H1 (cell line): Measurements from ENCODE around the gene MRM2. TPM values are rescaled to one million over a fixed set of nuclear protein-coding genes. Genes with fewer than 3 reads are reported as not detected.
A peak's percentile ranks its signal among the peaks of the same experiment; 100 is the strongest.

Experiments used
- CTCF ChIA-PET: fragments of 300-600 bp; sonication (Branson Sonifier 250); formaldehyde crosslinking; loops from one replicate; lab custom pipeline; 2021; ENCODE audit not compliant: partially characterized antibody; lab: Charles Lee
- POLR2A ChIA-PET: fragments of 300-600 bp; sonication (Branson Sonifier 250); formaldehyde crosslinking; loops from one replicate; lab custom pipeline; 2021; ENCODE audit warnings: inconsistent platforms; ENCODE audit not compliant: partially characterized antibody; lab: Charles Lee
- DNase-seq, 2 experiments: peaks; one replicate each; pipeline versions ENCODE4 v3.0.0 to v3.0.0-alpha.2; 2010 to 2022; ENCODE audit warnings: low spot score in 2 of 2, low read depth in 1 of 2, mixed read lengths in 1 of 2
- FAIRE-seq: peaks from 2 replicates; lab custom pipeline; 2011; peaks lifted over from hg19 to GRCh38; lab: Jason Lieb, UNC
- H2AFZ ChIP-seq: 2 replicates; pipeline ENCODE4 v1.8.1; 2012; ENCODE audit warnings: low read length, inconsistent platforms
- H2AK5ac ChIP-seq: 2 replicates; pipeline ENCODE4 v1.6.1; 2013; ENCODE audit warnings: low read depth, low read length
- H2BK120ac ChIP-seq: replicated peaks from 2 replicates; pipeline ENCODE3; 2013; ENCODE audit warnings: low read depth, low read length, inconsistent platforms
- H2BK12ac ChIP-seq: 2 replicates; pipeline ENCODE4 v1.6.1; 2013; ENCODE audit warnings: low read depth, low read length
- H2BK15ac ChIP-seq: 2 replicates; pipeline ENCODE4 v1.6.1; 2013; ENCODE audit warnings: low read length
- H2BK20ac ChIP-seq: 2 replicates; pipeline ENCODE4 v1.6.1; 2013; ENCODE audit warnings: low read length
- H2BK5ac ChIP-seq: 2 replicates; pipeline ENCODE4 v1.6.1; 2013; ENCODE audit warnings: low read depth, low read length
- H3K14ac ChIP-seq: 2 replicates; pipeline ENCODE4 v1.6.1; 2013; ENCODE audit warnings: inconsistent platforms; ENCODE audit not compliant: insufficient read length
- H3K18ac ChIP-seq: 2 replicates; pipeline ENCODE4 v1.6.1; 2013; ENCODE audit warnings: low read length; ENCODE audit errors: extremely low read depth
- H3K23ac ChIP-seq: 2 replicates; pipeline ENCODE4 v1.6.1; 2013; ENCODE audit warnings: inconsistent platforms; ENCODE audit not compliant: insufficient read length
- H3K23me2 ChIP-seq: 2 replicates; pipeline ENCODE4 v1.6.1; 2013; ENCODE audit warnings: low read depth, low read length
- H3K27ac ChIP-seq: 2 replicates; pipeline ENCODE4 v1.6.1; 2011; ENCODE audit warnings: low read depth, low read length, inconsistent platforms
- H3K27me3 ChIP-seq, 4 experiments: replicated peaks in 1 of 4; 1 replicate in 1 of 4; 2 replicates in 3 of 4; pipeline versions ENCODE4 v1.6.1 to v1.8.1; 2011 to 2013; ENCODE audit warnings: low read length in 3 of 4, mild to moderate bottlenecking in 3 of 4, inconsistent platforms in 2 of 4, mixed read lengths in 2 of 4, moderate library complexity in 1 of 4; ENCODE audit not compliant: control insufficient read depth in 3 of 4, insufficient read depth in 3 of 4; ENCODE audit errors: extremely low read depth in 1 of 4
- H3K36me3 ChIP-seq, 4 experiments: 2 replicates each; pipeline versions ENCODE4 v1.6.1 to v1.8.1; 2011 to 2013; ENCODE audit warnings: mild to moderate bottlenecking in 4 of 4, low read length in 3 of 4, moderate library complexity in 2 of 4, control low read depth in 1 of 4, inconsistent platforms in 1 of 4; ENCODE audit not compliant: insufficient read depth in 4 of 4, control insufficient read depth in 2 of 4
- H3K4ac ChIP-seq: replicated peaks from 2 replicates; pipeline ENCODE3; 2013; ENCODE audit warnings: low read length, low read depth, mixed read lengths, inconsistent platforms; ENCODE audit not compliant: insufficient read length
- H3K4me1 ChIP-seq, 4 experiments: replicated peaks in 1 of 4; 1 replicate in 1 of 4; 2 replicates in 3 of 4; pipeline versions ENCODE4 v1.6.1 to v1.8.1; 2011 to 2013; ENCODE audit warnings: low read length in 3 of 4, inconsistent platforms in 2 of 4, mixed read lengths in 1 of 4; ENCODE audit not compliant: insufficient read depth in 4 of 4, control insufficient read depth in 3 of 4
- H3K4me2 ChIP-seq, 2 experiments: 2 replicates each; pipeline versions ENCODE4 v1.6.1 to v1.8.1; 2011 to 2013; ENCODE audit warnings: low read depth in 2 of 2, low read length in 2 of 2, control low read depth in 1 of 2, inconsistent platforms in 1 of 2, mild to moderate bottlenecking in 1 of 2; ENCODE audit not compliant: insufficient read depth in 1 of 2
- H3K4me3 ChIP-seq, 4 experiments: fragments of 200-600, 300-600 bp in 1 of 4; sonication (generic), shearing (Covaris generic), sonication (Bioruptor Twin) in 1 of 4; 2 replicates each; pipeline versions ENCODE4 v1.5.1 to v1.8.1; 2011 to 2016; ENCODE audit warnings: low read length in 4 of 4, low read depth in 3 of 4, control low read depth in 2 of 4, inconsistent platforms in 2 of 4, mild to moderate bottlenecking in 2 of 4, mixed read lengths in 1 of 4, moderate library complexity in 1 of 4; ENCODE audit not compliant: insufficient read depth in 2 of 4; ENCODE audit errors: extremely low read depth in 1 of 4
- H3K56ac ChIP-seq: replicated peaks from 2 replicates; pipeline ENCODE3; 2013; ENCODE audit warnings: low read depth, mild to moderate bottlenecking, mixed read lengths, low read length, inconsistent platforms; ENCODE audit not compliant: insufficient read length
- H3K79me1 ChIP-seq: 2 replicates; pipeline ENCODE4 v1.6.1; 2013; ENCODE audit warnings: low read depth, low read length, control low read depth
- H3K79me2 ChIP-seq, 2 experiments: 2 replicates each; pipeline versions ENCODE4 v1.6.1 to v1.8.1; 2012 to 2013; ENCODE audit warnings: low read length in 2 of 2, mild to moderate bottlenecking in 2 of 2, inconsistent platforms in 1 of 2; ENCODE audit not compliant: insufficient read depth in 2 of 2, control insufficient read depth in 1 of 2
- H3K9ac ChIP-seq, 4 experiments: replicated peaks in 1 of 4; 1 replicate in 1 of 4; 2 replicates in 3 of 4; pipeline versions ENCODE4 v1.6.1 to v1.8.1; 2011 to 2013; ENCODE audit warnings: low read depth in 3 of 4, low read length in 3 of 4, control low read depth in 2 of 4, mild to moderate bottlenecking in 2 of 4, moderate library complexity in 2 of 4, inconsistent platforms in 1 of 4; ENCODE audit errors: extremely low read depth in 1 of 4
- H3K9me3 ChIP-seq, 2 experiments: 2 replicates each; pipeline versions ENCODE4 v1.6.1 to v1.8.1; 2012 to 2013; ENCODE audit warnings: mild to moderate bottlenecking in 2 of 2, moderate library complexity in 2 of 2, control low read depth in 1 of 2, inconsistent platforms in 1 of 2, low read depth in 1 of 2, low read length in 1 of 2, mixed read lengths in 1 of 2; ENCODE audit not compliant: insufficient read depth in 2 of 2
- H4K20me1 ChIP-seq, 2 experiments: replicated peaks in 1 of 2; 2 replicates each; pipeline versions ENCODE3 to v1.8.1; 2011 to 2013; ENCODE audit warnings: inconsistent platforms in 2 of 2, low read length in 2 of 2, mild to moderate bottlenecking in 1 of 2; ENCODE audit not compliant: insufficient read depth in 2 of 2, control insufficient read depth in 1 of 2
- H4K5ac ChIP-seq: 2 replicates; pipeline ENCODE4 v1.6.1; 2013; ENCODE audit warnings: low read length, low read depth, mixed read lengths, inconsistent platforms; ENCODE audit not compliant: insufficient read length
- H4K8ac ChIP-seq: 2 replicates; pipeline ENCODE4 v1.8.0; 2013; ENCODE audit warnings: mild to moderate bottlenecking, moderate library complexity, low read length, inconsistent platforms; ENCODE audit not compliant: insufficient read depth; ENCODE audit errors: extremely low read depth
- H4K91ac ChIP-seq: replicated peaks from 2 replicates; pipeline ENCODE3; 2013; ENCODE audit warnings: low read length, mixed read lengths, inconsistent platforms; ENCODE audit not compliant: insufficient read length
- ASH2L ChIP-seq: fragments of 200-600, 300-600 bp; sonication (generic); IDR thresholded peaks from one replicate; pipeline ENCODE4 v1.7.1; 2017; ENCODE audit warnings: low read length
- CBX8 ChIP-seq: fragments of 300-800, 300-1000 bp; sonication (generic); IDR thresholded peaks from 2 replicates; pipeline ENCODE4 v1.7.1; 2016; ENCODE audit warnings: low read depth, low read length, borderline replicate concordance
- CHD1 ChIP-seq: IDR thresholded peaks from 2 replicates; pipeline ENCODE4 v1.6.1; 2012; ENCODE audit warnings: low read depth, low read length, improper control_type of control experiment
- CHD2 ChIP-seq: IDR thresholded peaks from 2 replicates; pipeline ENCODE4 v1.6.1; 2012; ENCODE audit warnings: low read length, improper control_type of control experiment
- JUND ChIP-seq: IDR thresholded peaks from 2 replicates; pipeline ENCODE4 v1.6.1; 2011; ENCODE audit warnings: mild to moderate bottlenecking, improper control_type of control experiment, low read length
- KDM4A ChIP-seq: IDR thresholded peaks from one replicate; pipeline ENCODE4 v1.7.1; 2012; ENCODE audit warnings: low read depth, mild to moderate bottlenecking, moderate library complexity, low read length, inconsistent platforms; ENCODE audit not compliant: severe bottlenecking
- NRF1 ChIP-seq: IDR thresholded peaks from 2 replicates; pipeline ENCODE4 v1.6.1; 2011; ENCODE audit warnings: mild to moderate bottlenecking, low read depth, low read length, improper control_type of control experiment
- POLR2A ChIP-seq, 2 experiments: IDR thresholded peaks; 1 replicate in 1 of 2; 2 replicates in 1 of 2; pipeline ENCODE4 v1.6.1; 2011; ENCODE audit warnings: low read depth in 2 of 2, low read length in 2 of 2, mild to moderate bottlenecking in 2 of 2; ENCODE audit errors: control extremely low read depth in 1 of 2
- SUZ12 ChIP-seq: fragments of 200-600 bp; sonication (generic); IDR thresholded peaks from 2 replicates; pipeline ENCODE4 v1.6.1; 2012; ENCODE audit warnings: mild to moderate bottlenecking, inconsistent platforms, low read length, moderate library complexity, mixed read lengths
- TAF7 ChIP-seq: optimal IDR thresholded peaks from 2 replicates; pipeline ENCODE3; 2011; ENCODE audit warnings: low read depth, mild to moderate bottlenecking, inconsistent platforms, low read length, moderate library complexity, borderline replicate concordance
- TEAD4 ChIP-seq: IDR thresholded peaks from 2 replicates; pipeline ENCODE4 v1.6.1; 2012; ENCODE audit warnings: low read depth, low read length, inconsistent platforms, mixed read lengths
- YY1 ChIP-seq: IDR thresholded peaks from 2 replicates; pipeline ENCODE4 v1.6.1; 2011; ENCODE audit warnings: low read depth, mild to moderate bottlenecking, low read length
- WGBS, 2 experiments: shearing (Covaris generic) in 1 of 2; methylation state at CpG; one replicate each; pipeline versions ENCODE4 v1.1.6 to v1.1.7; 2013 to 2015; ENCODE audit warnings: low lambda C conversion rate in 2 of 2, mixed read lengths in 2 of 2, inconsistent platforms in 1 of 2, low coverage in 1 of 2, missing lambda C conversion rate in 1 of 2; ENCODE audit not compliant: insufficient replicate concordance in 2 of 2, insufficient coverage in 1 of 2, insufficient read length in 1 of 2; ENCODE audit errors: extremely low coverage in 1 of 2, missing lambda C conversion rate in 1 of 2; 5-methylcytosine and 5-hydroxymethylcytosine counted together
- polyA plus RNA-seq, 7 experiments: library from polyadenylated mRNA; depleted of rRNA in 3 of 7; stranded (reverse) in 5 of 7; unstranded in 2 of 7; fragments of >200 nt in 5 of 7; fragments of 200-250 nt in 2 of 7; gene quantifications; 1 replicate in 5 of 7; 2 replicates in 1 of 7; 4 replicates in 1 of 7; pipeline versions ENCODE4 v1.2.1 to v1.2.3, GENCODE V29; 2011 to 2013; ENCODE audit warnings: missing spikeins in 2 of 7, mixed read lengths in 2 of 7
- total RNA-seq: library from RNA; stranded (reverse); fragmentation: NEBNext Ultra II Directional; extraction: Animal tissue kit (Norgen Biotek cat#: 25700); gene quantifications from 2 replicates; pipeline ENCODE4 v1.2.1, GENCODE V29; 2021
- TF ChIP-seq, protein P1 (sequence below): IDR thresholded peaks from 2 replicates; pipeline ENCODE4 v1.6.1; 2012; ENCODE audit warnings: low read length, inconsistent platforms

Gene MRM2
- total and polyA plus RNA-seq, 2 of the 8 experiments (the other 6 are each of a cell fraction or from before 2014, with no cell fraction given): 17.2 to 38.6 TPM

GRCh38 chr7:2220030-2220429 lies 22.0 kb downstream of the MRM2 start:
- WGBS, 2 experiments: 96% methylated on average over 19 of the region's 19 CpGs; no CpG with 5 or more reads in 1 of the 2 experiments
- peaks cover 19 to 49% (median 38%) of the 10 kb centered on the region in 4 experiments; a peak in 7 of 8 replicates for H3K36me3 ChIP-seq
- no peak overlapping the region for H2BK15ac ChIP-seq
- H3K23ac ChIP-seq: no peak overlapping the region
- H4K8ac ChIP-seq: no peak overlapping the region
- H4K5ac ChIP-seq: no peak overlapping the region
- CTCF ChIA-PET: interaction anchor here (0.6 kb wide), 1 partner anchor 490 kb away, joined by 3 read pairs; no protein-coding TSS in a partner anchor
- no peak overlapping the region for H3K14ac ChIP-seq
- no peak overlapping the region for H2BK12ac ChIP-seq
- H3K23me2 ChIP-seq: no peaks in the 10 kb centered on the region
- H2AFZ ChIP-seq: no peak overlapping the region
- no peak overlapping the region for H3K18ac ChIP-seq
- FAIRE-seq: no peak
- peaks cover 7 to 23% of the 10 kb centered on the region in 2 experiments for H4K20me1 ChIP-seq
- no peak for DNase-seq
- H4K91ac ChIP-seq: no peak overlapping the region
- H3K9me3 ChIP-seq: no peaks in the 10 kb centered on the region
- no peak overlapping the region for H3K27ac ChIP-seq
- H2BK5ac ChIP-seq: 0 out of 2 replicates have a peak overlapping the region, but pooled peaks have one; percentile 35
- H3K4ac ChIP-seq: no peak overlapping the region
- H3K27me3 ChIP-seq: no peaks in the 10 kb centered on the region
- peaks cover 0 to 10% of the 10 kb centered on the region in 2 experiments; a peak in 3 of 4 replicates for H3K79me2 ChIP-seq
- no peak overlapping the region for H2BK120ac ChIP-seq
- H3K4me3 ChIP-seq: no peak overlapping the region
- H2AK5ac ChIP-seq: no peak overlapping the region
- no peak overlapping the region; a peak in 1 of 7 replicates for H3K9ac ChIP-seq
- H3K79me1 ChIP-seq: peaks cover 15% of the 10 kb centered on the region
- POLR2A ChIA-PET: interaction anchor here (4.1 kb wide), 1 partner anchor 135 kb away, joined by 11 read pairs; the partner anchor contains the start of gene EIF3B
- no peaks in the 10 kb centered on the region for H3K4me1 ChIP-seq
- no peak overlapping the region for H3K4me2 ChIP-seq
- H2BK20ac ChIP-seq: no peak overlapping the region
- H3K56ac ChIP-seq: no peak overlapping the region
- TF ChIP-seq CBX8 (no peak), CHD2 (no peak), SUZ12 (no peak), JUND (no peak), ASH2L (no peak), KDM4A (no peak), CHD1 (no peak), YY1 (no peak), NRF1 (no peak), POLR2A (IDR thresholded peaks at IDR 0.05; ENCODE audit: control extremely low read depth in 1 of 2, low read depth in 2 of 2, low read length in 2 of 2) (no peak), TAF7 (no peak), TEAD4 (no peak)
- TF ChIP-seq, protein P1, sequence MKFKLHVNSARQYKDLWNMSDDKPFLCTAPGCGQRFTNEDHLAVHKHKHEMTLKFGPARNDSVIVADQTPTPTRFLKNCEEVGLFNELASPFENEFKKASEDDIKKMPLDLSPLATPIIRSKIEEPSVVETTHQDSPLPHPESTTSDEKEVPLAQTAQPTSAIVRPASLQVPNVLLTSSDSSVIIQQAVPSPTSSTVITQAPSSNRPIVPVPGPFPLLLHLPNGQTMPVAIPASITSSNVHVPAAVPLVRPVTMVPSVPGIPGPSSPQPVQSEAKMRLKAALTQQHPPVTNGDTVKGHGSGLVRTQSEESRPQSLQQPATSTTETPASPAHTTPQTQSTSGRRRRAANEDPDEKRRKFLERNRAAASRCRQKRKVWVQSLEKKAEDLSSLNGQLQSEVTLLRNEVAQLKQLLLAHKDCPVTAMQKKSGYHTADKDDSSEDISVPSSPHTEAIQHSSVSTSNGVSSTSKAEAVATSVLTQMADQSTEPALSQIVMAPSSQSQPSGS: no peak
